GM21526 (cell line): ENCODE data around the gene UCKL1.

Experiments used
- ATAC-seq: cut with Tn5 transposase; IDR thresholded peaks from one replicate; pipeline ENCODE4 v1.9.1; 2021; ENCODE audit warnings: moderate library complexity; ENCODE audit not compliant: unreplicated experiment, low FRiP score

The UCKL1 gene

GRCh38 chr20:63894358-63895201, 61.6 kb downstream of the UCKL1 start, which contains the start of gene DNAJC5:
Gene DNAJC5, plus strand, starts transcription at chr20:63895126. Its CDS starts 33,220 bp downstream, at chr20:63928346.
- peak; percentile 73 for ATAC-seq

- no peak for ATAC-seq
Observed at GRCh38 chr20:63893999-63894357, 62.2 kb downstream of the UCKL1 start.

- no peak for ATAC-seq
Observed at GRCh38 chr20:63892402-63892801, 63.8 kb downstream of the UCKL1 start.

DNA sequence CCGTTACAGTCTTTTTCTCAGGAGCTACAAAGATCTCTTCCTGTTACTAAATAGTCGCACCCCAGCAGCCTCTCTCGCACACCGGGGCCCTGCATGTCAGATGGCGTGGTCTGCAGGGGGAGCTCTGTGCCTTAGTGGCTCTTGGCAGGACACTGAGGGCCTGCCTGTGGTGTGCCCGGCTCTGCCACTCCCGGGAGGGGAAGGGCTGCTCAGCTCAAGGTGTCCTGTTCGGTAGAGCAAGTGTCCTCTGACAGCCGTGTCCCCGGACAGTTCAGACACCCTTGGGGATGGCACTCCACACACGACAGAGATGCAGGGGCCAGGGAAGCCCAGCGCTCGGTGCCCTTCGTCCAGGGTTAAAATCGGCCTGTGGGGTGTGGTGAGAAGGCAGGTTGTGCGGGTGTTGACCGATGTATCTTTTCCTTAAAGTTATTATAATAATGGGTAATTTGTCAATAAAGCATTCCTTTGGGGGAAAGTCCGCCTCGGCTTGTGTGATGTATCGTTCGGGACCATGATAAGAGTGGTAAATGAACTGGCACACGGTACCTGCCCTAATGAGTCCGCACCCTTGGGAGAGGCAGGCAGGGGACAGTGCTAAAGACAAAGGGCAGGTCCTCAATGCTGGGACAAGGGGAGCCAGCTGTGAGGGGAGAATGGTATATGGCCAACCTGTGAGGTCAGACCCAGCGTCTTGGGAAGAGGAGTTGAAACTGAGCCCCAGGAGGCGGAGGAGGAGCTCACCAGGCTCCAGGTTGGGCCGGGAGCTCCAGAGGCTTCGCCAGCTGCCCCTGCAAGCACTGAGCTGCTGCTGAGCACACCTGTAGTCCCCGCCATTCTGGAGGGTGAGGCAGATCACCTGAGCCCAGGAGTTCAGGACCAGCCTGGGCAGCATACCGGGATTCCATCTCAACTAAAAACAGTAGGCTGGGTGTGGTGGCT, 64.9 kb downstream of the UCKL1 start:
- ATAC-seq = no peak

DNA sequence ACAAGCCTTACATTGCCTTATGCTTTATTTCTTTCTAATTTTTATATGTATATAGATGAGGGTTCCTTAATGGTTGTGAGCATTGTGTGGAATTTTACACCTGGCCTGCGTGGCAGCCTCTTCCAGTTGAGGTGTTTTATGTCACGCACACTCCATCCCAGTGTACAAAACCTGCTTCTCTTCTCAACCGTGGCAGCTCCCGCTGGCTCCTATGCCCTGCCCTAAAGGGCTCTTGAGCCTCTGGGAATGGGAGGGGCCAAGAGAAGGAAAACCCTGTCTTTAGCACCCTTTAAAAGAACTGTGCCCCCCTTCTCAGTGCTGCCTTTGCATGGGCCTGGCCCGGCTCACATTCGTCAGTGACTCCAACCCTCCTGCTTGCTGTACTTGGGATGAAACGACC, 65.6 kb downstream of the UCKL1 start:
- ATAC-seq = no peak

GRCh38 chr20:63890201-63890576, 66.0 kb downstream of the UCKL1 start:
- ATAC-seq = no peak
